ENCODE measurements around the gene TRIM75. TPM values are rescaled to one million over a fixed set of nuclear protein-coding genes. Genes with fewer than 3 reads are reported as not detected.
"Not testable (repeated sequence)": the region's sequence is repeated elsewhere in the genome, so short reads cannot be mapped to it uniquely, and the experiment has no call there.

TRIM75 gene
- total and polyA plus RNA-seq, 7 donors: not detected

DNA sequence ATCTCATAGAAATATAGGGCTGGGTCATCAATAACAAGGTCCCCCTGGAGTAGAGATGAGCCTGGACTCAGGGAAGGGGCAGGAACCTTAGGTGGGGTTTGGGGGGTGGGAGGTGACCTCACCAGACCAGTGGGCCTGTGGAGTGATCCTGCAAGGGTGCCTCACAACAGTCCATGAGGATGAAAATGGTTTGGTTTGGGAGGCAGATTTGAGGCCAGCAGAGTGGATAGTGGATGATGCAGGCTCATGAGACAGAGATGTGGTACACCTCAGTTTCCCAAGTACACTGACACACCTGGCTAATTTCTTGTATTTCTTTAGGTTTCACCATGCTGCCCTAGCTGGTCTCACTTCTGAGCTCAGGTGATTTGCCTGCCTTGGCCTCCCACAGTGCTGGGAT lies 40.0 kb upstream of the TRIM75 start:
- ATAC-seq (no peak), DNase-seq (no peak)
- H3K4me3 ChIP-seq: no peak overlapping the region
- TF ChIP-seq, protein P1, sequence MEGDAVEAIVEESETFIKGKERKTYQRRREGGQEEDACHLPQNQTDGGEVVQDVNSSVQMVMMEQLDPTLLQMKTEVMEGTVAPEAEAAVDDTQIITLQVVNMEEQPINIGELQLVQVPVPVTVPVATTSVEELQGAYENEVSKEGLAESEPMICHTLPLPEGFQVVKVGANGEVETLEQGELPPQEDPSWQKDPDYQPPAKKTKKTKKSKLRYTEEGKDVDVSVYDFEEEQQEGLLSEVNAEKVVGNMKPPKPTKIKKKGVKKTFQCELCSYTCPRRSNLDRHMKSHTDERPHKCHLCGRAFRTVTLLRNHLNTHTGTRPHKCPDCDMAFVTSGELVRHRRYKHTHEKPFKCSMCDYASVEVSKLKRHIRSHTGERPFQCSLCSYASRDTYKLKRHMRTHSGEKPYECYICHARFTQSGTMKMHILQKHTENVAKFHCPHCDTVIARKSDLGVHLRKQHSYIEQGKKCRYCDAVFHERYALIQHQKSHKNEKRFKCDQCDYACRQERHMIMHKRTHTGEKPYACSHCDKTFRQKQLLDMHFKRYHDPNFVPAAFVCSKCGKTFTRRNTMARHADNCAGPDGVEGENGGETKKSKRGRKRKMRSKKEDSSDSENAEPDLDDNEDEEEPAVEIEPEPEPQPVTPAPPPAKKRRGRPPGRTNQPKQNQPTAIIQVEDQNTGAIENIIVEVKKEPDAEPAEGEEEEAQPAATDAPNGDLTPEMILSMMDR (IDR thresholded peaks at IDR 0.05): no peak
- H3K4me1 ChIP-seq: no peaks in the 10 kb centered on the region
- H3K27ac ChIP-seq: no peak overlapping the region
- intact Hi-C loops (cut with DNase I): no loop called here
- H3K36me3 ChIP-seq (ENCODE audit: insufficient read depth in 1 of 2, low read depth in 1 of 2): no peaks in the 10 kb centered on the region
- H3K27me3 ChIP-seq (ENCODE audit: insufficient read depth in 3 of 3, low read length in 2 of 3): no peaks in the 10 kb centered on the region
- no peaks in the 10 kb centered on the region for H3K9me3 ChIP-seq

DNA sequence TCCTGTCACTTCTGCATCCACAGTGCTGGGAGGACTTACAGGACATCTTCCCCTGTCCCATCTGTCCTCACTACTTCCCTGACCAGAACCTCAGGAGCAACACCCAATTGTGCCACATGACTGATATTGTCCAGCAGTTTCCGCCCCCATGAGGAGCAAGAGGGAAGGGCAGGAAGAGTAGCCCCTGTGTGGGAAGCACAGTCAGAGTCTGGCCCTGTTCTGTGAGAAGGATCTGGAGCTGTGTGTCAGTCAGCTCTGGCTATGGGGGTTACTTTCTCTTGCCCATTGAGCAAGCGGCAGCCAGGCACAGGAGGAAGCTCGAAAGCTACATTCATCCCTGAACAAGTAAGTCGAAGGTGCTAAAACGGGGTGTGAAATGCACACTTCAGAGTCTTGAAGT lies 36.7 kb upstream of the TRIM75 start:
- Histone ChIP-seq H3K27me3 (ENCODE audit: insufficient read depth in 3 of 3, low read length in 2 of 3) (no peaks in the 10 kb centered on the region), H3K4me1 (no peaks in the 10 kb centered on the region), H3K27ac (no peak overlapping the region), H3K36me3 (ENCODE audit: insufficient read depth in 1 of 2, low read depth in 1 of 2) (no peaks in the 10 kb centered on the region), H3K4me3 (no peak overlapping the region), H3K9me3 (no peaks in the 10 kb centered on the region)
- intact Hi-C loops (cut with DNase I): no loop called here
- DNase-seq (no peak), ATAC-seq (no peak)
- 57 to 60% (median 57%) methylated on average over 5 of the region's 5 CpGs for WGBS, 3 donors
- TF ChIP-seq, protein P1 (IDR thresholded peaks at IDR 0.05): no peak

DNA sequence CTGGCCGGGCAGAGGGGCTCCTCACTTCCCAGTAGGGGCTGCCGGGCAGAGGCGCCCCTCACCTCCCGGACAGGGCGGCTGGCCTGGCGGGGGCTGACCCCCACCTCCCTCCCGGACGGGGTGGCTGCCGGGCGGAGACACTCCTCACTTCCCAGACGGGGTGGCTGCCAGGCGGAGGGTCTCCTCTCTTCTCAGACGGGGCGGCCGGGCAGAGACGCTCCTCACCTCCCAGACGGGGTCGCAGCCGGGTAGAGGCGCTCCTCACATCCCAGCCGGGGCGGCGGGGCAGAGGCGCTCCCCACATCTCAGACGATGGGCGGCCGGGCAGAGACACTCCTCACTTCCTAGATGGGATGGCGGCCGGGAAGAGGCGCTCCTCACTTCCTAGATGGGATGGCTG lies 33.7 kb upstream of the TRIM75 start:
- H3K4me3 ChIP-seq; DNase-seq; H3K27ac ChIP-seq; H3K9me3 ChIP-seq; H3K36me3 ChIP-seq (ENCODE audit: insufficient read depth in 1 of 2, low read depth in 1 of 2); H3K4me1 ChIP-seq; intact Hi-C loops (cut with DNase I); H3K27me3 ChIP-seq (ENCODE audit: insufficient read depth in 3 of 3, low read length in 2 of 3); ATAC-seq: not testable (repeated sequence)
- WGBS, 3 donors: 91 to 96% (median 94%) methylated on average over 18 to 30 of the region's 30 CpGs

GRCh38 chr4:165025782-165026181 lies 27.9 kb upstream of the TRIM75 start:
- H3K36me3 ChIP-seq (ENCODE audit: insufficient read depth in 1 of 2, low read depth in 1 of 2); H3K4me3 ChIP-seq; H3K9me3 ChIP-seq; H3K4me1 ChIP-seq; intact Hi-C loops (cut with DNase I); H3K27me3 ChIP-seq (ENCODE audit: insufficient read depth in 3 of 3, low read length in 2 of 3); H3K27ac ChIP-seq; ATAC-seq; DNase-seq: not testable (repeated sequence)
- WGBS, 3 donors: 92 to 95% (median 93%) methylated on average over 8 of the region's 8 CpGs

- TF ChIP-seq, protein P1 (IDR thresholded peaks at IDR 0.05): no peak
Measured at GRCh38 chr4:165027762-165028402, 25.8 kb upstream of the TRIM75 start.

More at GRCh38 chr4:165027762-165028402, 25.8 kb upstream of the TRIM75 start:
- intact Hi-C loops (cut with DNase I): no loop called here
- no peak for ATAC-seq
- no peaks in the 10 kb centered on the region for H3K9me3 ChIP-seq
- 41 to 60% (median 50%) methylated on average over 7 of the region's 7 CpGs for WGBS, 3 donors
- no peak overlapping the region for H3K27ac ChIP-seq
- no peaks in the 10 kb centered on the region for H3K27me3 ChIP-seq (ENCODE audit: insufficient read depth in 3 of 3, low read length in 2 of 3)
- DNase-seq: no peak
- H3K4me3 ChIP-seq: no peak overlapping the region
- H3K36me3 ChIP-seq (ENCODE audit: insufficient read depth in 1 of 2, low read depth in 1 of 2): no peaks in the 10 kb centered on the region
- no peaks in the 10 kb centered on the region for H3K4me1 ChIP-seq

All from psoas muscle (tissue), 8 donors.